HG02678 (cell line): ENCODE measurements around the gene ACACA.

Experiments
- ATAC-seq: cut with Tn5 transposase; IDR thresholded peaks from one replicate; pipeline ENCODE4 v1.9.1; 2021; ENCODE audit warnings: mild to moderate bottlenecking, moderate library complexity; ENCODE audit not compliant: unreplicated experiment

Gene ACACA

GRCh38 chr17:37051833-37052232, 354.8 kb downstream of the ACACA start:
- no peak for ATAC-seq

GRCh38 chr17:37051381-37051780, 355.3 kb downstream of the ACACA start:
- ATAC-seq, result no peak

GRCh38 chr17:37050920-37051319, 355.7 kb downstream of the ACACA start:
- no peak for ATAC-seq

GRCh38 chr17:37048811-37049210, 357.8 kb downstream of the ACACA start:
- ATAC-seq, result no peak

GRCh38 chr17:37047631-37048104, 359.0 kb downstream of the ACACA start:
- no peak for ATAC-seq

GRCh38 chr17:37045351-37045922, 361.2 kb downstream of the ACACA start:
- ATAC-seq, result no peak

GRCh38 chr17:37043201-37043600, 363.4 kb downstream of the ACACA start:
- no peak for ATAC-seq

- ATAC-seq, result no peak
Observed at GRCh38 chr17:37041932-37042331, 364.7 kb downstream of the ACACA start.

- no peak for ATAC-seq
Observed at GRCh38 chr17:37039269-37039668, 367.4 kb downstream of the ACACA start.

GRCh38 chr17:37037590-37038155, 369.0 kb downstream of the ACACA start:
- no peak for ATAC-seq
